Lower leg skin (tissue), 4 donors: Measurements from ENCODE around the gene CUL9. TPM values are rescaled to one million over a fixed set of nuclear protein-coding genes. Genes with fewer than 3 reads are reported as not detected.
A peak's percentile ranks its signal among the peaks of the same experiment; 100 is the strongest.

Experiments used
- DNase-seq, 2 donors: peaks; one replicate each; pipeline ENCODE4 v3.0.0-alpha.2; 2019; ENCODE audit warnings: low spot score in 2 of 2
- H3K4me3 ChIP-seq: fragments of 200-600 bp; sonication (generic); 2 replicates; pipeline ENCODE4 v1.5.1; 2017; ENCODE audit warnings: mild to moderate bottlenecking, low read depth; ENCODE audit not compliant: poor library complexity, severe bottlenecking
- CTCF ChIP-seq, 3 donors: fragments of 450-650 bp; IDR thresholded peaks; one replicate each; pipeline ENCODE4 v1.5.1; 2016; ENCODE audit warnings: antibody characterized with exemption in 3 of 3, mild to moderate bottlenecking in 3 of 3, moderate library complexity in 2 of 3
- POLR2A ChIP-seq, 2 donors: fragments of 450-650 bp; IDR thresholded peaks; one replicate each; pipeline ENCODE4 v1.6.1; 2016 to 2017; ENCODE audit warnings: antibody characterized with exemption in 2 of 2, mild to moderate bottlenecking in 1 of 2, moderate library complexity in 1 of 2
- WGBS, 2 donors: methylation state at CpG; one replicate each; pipeline ENCODE4 v1.1.5; 2018; 5-methylcytosine and 5-hydroxymethylcytosine counted together
- intact Hi-C: fragments of 100-400 bp; cut with DNase I; formaldehyde crosslinking; loops from one replicate; pipeline ENCODE4 v1.15.0; 2023; ENCODE audit warnings: low total_unique reads
- total RNA-seq, 4 donors: library from RNA; depleted of rRNA; stranded (reverse); fragments of >200 nt; gene quantifications; one replicate each; pipeline ENCODE4 v1.1.0, GENCODE V29; 2016

CUL9 gene
- total RNA-seq, 4 donors from 2014 or later = 38.7 to 64.4 (median 47.4) TPM

- 0 to 1% methylated on average over 31 to 49 of the region's 83 CpGs for WGBS, 2 donors
- peak in 1 of 2 donors; percentile 23 for TF ChIP-seq POLR2A (IDR thresholded peaks at IDR 0.05)
- no peak for TF ChIP-seq CTCF (IDR thresholded peaks at IDR 0.05)
- intact Hi-C loops = no loop called here
- DNase-seq = peak; percentile 100
- H3K4me3 ChIP-seq = peak within 1 kb of the TSS; percentile 94
These were observed 10.9 kb upstream of the CUL9 start, which contains the start of gene SRF for GRCh38 chr6:43170931-43171706. SRF (plus strand) TSS chr6:43171269; CDS start chr6:43171657, 388 bp downstream.

- TF ChIP-seq CTCF (IDR thresholded peaks at IDR 0.05) = no peak
- no peak for TF ChIP-seq POLR2A (IDR thresholded peaks at IDR 0.05)
- peak in 1 of 2 donors; percentile 90 for DNase-seq
- H3K4me3 ChIP-seq = peak overlapping the region; percentile 94
- intact Hi-C loops = no loop called here
- 0% methylated on average over 21 to 23 of the region's 57 CpGs for WGBS, 2 donors
These were observed 10.3 kb upstream of the CUL9 start for GRCh38 chr6:43171707-43172103.

GRCh38 chr6:43172104-43173007 lies 9.6 kb upstream of the CUL9 start:
- TF ChIP-seq POLR2A (IDR thresholded peaks at IDR 0.05) = no peak
- TF ChIP-seq CTCF (IDR thresholded peaks at IDR 0.05) = no peak
- peak overlapping the region; percentile 94 for H3K4me3 ChIP-seq
- 1 to 2% methylated on average over 39 to 43 of the region's 46 CpGs for WGBS, 2 donors
- intact Hi-C loops = no loop called here
- peak; percentile 40 to 92 for DNase-seq

- TF ChIP-seq POLR2A (IDR thresholded peaks at IDR 0.05) (no peak), CTCF (IDR thresholded peaks at IDR 0.05) (no peak)
- intact Hi-C loops = no loop called here
- H3K4me3 ChIP-seq = no peak overlapping the region
- 34 to 52% methylated on average over 11 of the region's 11 CpGs for WGBS, 2 donors
- no peak for DNase-seq
These were observed 8.3 kb upstream of the CUL9 start for GRCh38 chr6:43173591-43174262.

DNA sequence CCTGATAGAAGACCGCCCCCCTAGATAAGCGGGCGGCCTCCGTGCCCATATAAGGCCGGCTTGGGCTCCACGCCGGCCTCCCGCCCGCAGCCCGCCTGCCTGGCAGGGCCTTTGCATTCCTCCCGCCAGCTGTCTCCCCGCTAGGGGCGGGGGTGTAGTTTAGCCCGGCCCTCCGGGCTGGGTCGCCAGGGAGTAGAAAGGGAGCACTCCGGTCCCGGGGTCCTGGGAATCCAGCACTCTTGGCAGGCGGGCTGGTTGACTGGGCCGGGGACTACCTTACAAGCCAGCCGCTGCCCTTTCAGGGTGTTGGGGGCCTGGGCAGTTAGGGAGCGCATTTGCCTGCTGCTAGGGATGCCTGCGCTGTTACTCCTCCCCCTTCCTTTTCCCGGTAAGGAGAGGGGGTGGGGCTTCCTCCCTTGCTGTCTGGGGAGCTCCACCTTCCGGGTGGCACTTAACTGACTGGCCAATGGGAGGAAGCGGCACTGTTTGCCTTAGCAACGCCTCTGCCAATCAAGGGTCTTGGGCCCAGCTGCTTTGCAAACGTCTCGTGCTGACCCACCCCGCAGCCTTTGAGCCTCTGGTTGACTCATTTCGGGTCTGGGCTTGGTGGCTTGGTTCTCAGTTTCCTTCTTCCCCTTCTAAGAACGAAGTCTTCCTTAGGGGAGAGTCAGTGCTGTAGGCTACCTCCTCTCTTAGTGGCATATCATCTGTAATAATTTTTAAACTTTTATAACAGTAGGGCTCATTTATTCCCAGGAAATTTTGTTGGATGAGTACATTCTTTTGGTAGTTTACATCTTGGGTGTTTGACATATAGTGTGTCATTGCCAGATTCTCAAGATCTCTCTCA lies 7.5 kb upstream of the CUL9 start:
- 1% methylated on average over 30 to 31 of the region's 32 CpGs for WGBS, 2 donors
- TF ChIP-seq CTCF (IDR thresholded peaks at IDR 0.05) (peak in 1 of 3 donors; percentile 49), POLR2A (IDR thresholded peaks at IDR 0.05) (no peak)
- peak; percentile 99 for DNase-seq
- no peak overlapping the region for H3K4me3 ChIP-seq
- intact Hi-C loops = no loop called here
